Activated naive CD4-positive, alpha-beta T cell treated with anti-CD3 and anti-CD28 coated beads for 36 hours (primary cell): Measurements from ENCODE around the gene ANKMY1. TPM values are rescaled to one million over a fixed set of nuclear protein-coding genes. Genes with fewer than 3 reads are reported as not detected.
A peak's percentile ranks its signal among the peaks of the same experiment; 100 is the strongest.
"Not testable (repeated sequence)": the region's sequence is repeated elsewhere in the genome, so short reads cannot be mapped to it uniquely, and the experiment has no call there.

Source experiments
- CTCF ChIA-PET: fragments of 350-600 bp; sonication (Branson Sonifier 250); formaldehyde crosslinking; loops from one replicate; lab custom pipeline; 2021; ENCODE audit warnings: antibody characterized with exemption; lab: Charles Lee
- DNase-seq: peaks from one replicate; pipeline ENCODE4 v3.0.0-alpha.2; 2020
- H3K27ac Mint-ChIP-seq: one replicate; pipeline ENCODE4 v1.8.0; 2021; ENCODE audit warnings: mild to moderate bottlenecking, mixed read lengths
- H3K27me3 Mint-ChIP-seq: one replicate; pipeline ENCODE4 v1.8.0; 2021; ENCODE audit warnings: low read depth, mixed read lengths
- H3K36me3 Mint-ChIP-seq: one replicate; pipeline ENCODE4 v1.8.0; 2021; ENCODE audit warnings: low read depth, mixed read lengths
- H3K4me1 Mint-ChIP-seq: one replicate; pipeline ENCODE4 v1.8.0; 2021; ENCODE audit warnings: low read depth, mixed read lengths
- H3K4me3 Mint-ChIP-seq: one replicate; pipeline ENCODE4 v1.8.0; 2021; ENCODE audit warnings: mild to moderate bottlenecking, moderate library complexity, mixed read lengths
- H3K9me3 Mint-ChIP-seq: one replicate; pipeline ENCODE4 v1.8.0; 2021; ENCODE audit warnings: mixed read lengths
- intact Hi-C: fragments of 100-400 bp; cut with micrococcal nuclease; formaldehyde crosslinking; loops from one replicate; pipeline ENCODE4 v1.15.1; 2023
- total RNA-seq, 2 experiments: library from RNA; stranded (reverse); gene quantifications; one replicate each; pipeline ENCODE4 v1.2.3, GENCODE V29; 2021

Gene ANKMY1
- total RNA-seq, 2 experiments from 2014 or later, result 17.0 to 17.4 TPM

GRCh38 chr2:240551811-240552210 lies 6.0 kb downstream of the ANKMY1 start:
- H3K27ac Mint-ChIP-seq, result peak overlapping the region; percentile 41
- no peak overlapping the region for H3K4me3 Mint-ChIP-seq
- peaks cover 36% of the 10 kb centered on the region for H3K36me3 Mint-ChIP-seq
- peaks cover 13% of the 10 kb centered on the region for H3K4me1 Mint-ChIP-seq
- no peaks in the 10 kb centered on the region for H3K27me3 Mint-ChIP-seq
- CTCF ChIA-PET, result interaction anchor here (0.6 to 1.3 kb wide), 2 partner anchors 14 to 208 kb away, joined by 3 read pairs; no protein-coding TSS in a partner anchor
- intact Hi-C loops, result no loop called here
- no peak for DNase-seq
- H3K9me3 Mint-ChIP-seq, result peaks cover 14% of the 10 kb centered on the region

- Mint-ChIP-seq H3K36me3 (peaks cover 32% of the 10 kb centered on the region), H3K4me1 (peaks cover 8% of the 10 kb centered on the region), H3K9me3 (peaks cover 14% of the 10 kb centered on the region), H3K27me3 (no peaks in the 10 kb centered on the region), H3K27ac (no peak overlapping the region), H3K4me3 (no peak overlapping the region)
- no peak for DNase-seq
- intact Hi-C loops, result no loop called here
- CTCF ChIA-PET, result interaction anchor here (0.6 to 1.3 kb wide), 3 partner anchors 15 to 209 kb away, joined by 3 to 6 read pairs (median 3); no protein-coding TSS in a partner anchor
Observed at GRCh38 chr2:240551288-240551687, 6.5 kb downstream of the ANKMY1 start.

GRCh38 chr2:240539906-240540305 lies 17.9 kb downstream of the ANKMY1 start:
- Mint-ChIP-seq H3K36me3 (peaks cover 48% of the 10 kb centered on the region), H3K4me1 (peaks cover 6% of the 10 kb centered on the region), H3K27ac (no peak overlapping the region)

GRCh38 chr2:240539101-240539500 lies 18.7 kb downstream of the ANKMY1 start:
- H3K4me1 Mint-ChIP-seq, H3K4me3 Mint-ChIP-seq, CTCF ChIA-PET, intact Hi-C loops, DNase-seq, H3K27ac Mint-ChIP-seq, H3K9me3 Mint-ChIP-seq, H3K27me3 Mint-ChIP-seq: not testable (repeated sequence)
- H3K36me3 Mint-ChIP-seq, result peaks cover 52% of the 10 kb centered on the region

More at GRCh38 chr2:240539906-240540305, 17.9 kb downstream of the ANKMY1 start:
- no peak for DNase-seq
- Mint-ChIP-seq H3K27me3 (no peaks in the 10 kb centered on the region), H3K4me3 (no peak overlapping the region), H3K9me3 (no peaks in the 10 kb centered on the region)
- CTCF ChIA-PET, result no interaction called here
- intact Hi-C loops, result no loop called here

- Mint-ChIP-seq H3K27ac (no peak overlapping the region), H3K4me3 (no peak overlapping the region), H3K4me1 (peaks cover 6% of the 10 kb centered on the region), H3K36me3 (peaks cover 57% of the 10 kb centered on the region), H3K27me3 (no peaks in the 10 kb centered on the region), H3K9me3 (peaks cover 3% of the 10 kb centered on the region)
- no peak for DNase-seq
- intact Hi-C loops, result no loop called here
- CTCF ChIA-PET, result no interaction called here
Observed at GRCh38 chr2:240538031-240538780, 19.6 kb downstream of the ANKMY1 start.

- Mint-ChIP-seq H3K4me3 (no peak overlapping the region), H3K9me3 (peaks cover 28% of the 10 kb centered on the region), H3K36me3 (peaks cover 72% of the 10 kb centered on the region), H3K27me3 (no peaks in the 10 kb centered on the region), H3K4me1 (no peaks in the 10 kb centered on the region), H3K27ac (no peak overlapping the region)
- DNase-seq, result no peak
- CTCF ChIA-PET, result no interaction called here
- intact Hi-C loops, result no loop called here
Observed at GRCh38 chr2:240532031-240532775, 25.6 kb downstream of the ANKMY1 start.

GRCh38 chr2:240531038-240531437 lies 26.8 kb downstream of the ANKMY1 start:
- no peaks in the 10 kb centered on the region for H3K27me3 Mint-ChIP-seq
- CTCF ChIA-PET, result interaction anchor here (1.3 kb wide), 1 partner anchor 26 kb away, joined by 3 read pairs; no protein-coding TSS in a partner anchor
- intact Hi-C loops, result no loop called here
- peaks cover 80% of the 10 kb centered on the region for H3K36me3 Mint-ChIP-seq
- peaks cover 30% of the 10 kb centered on the region for H3K9me3 Mint-ChIP-seq
- no peak overlapping the region for H3K4me3 Mint-ChIP-seq
- DNase-seq, result no peak
- H3K4me1 Mint-ChIP-seq, result no peaks in the 10 kb centered on the region
- no peak overlapping the region for H3K27ac Mint-ChIP-seq

- H3K36me3 Mint-ChIP-seq, result peaks cover 79% of the 10 kb centered on the region
- H3K4me3 Mint-ChIP-seq, result no peak overlapping the region
- intact Hi-C loops, result no loop called here
- H3K4me1 Mint-ChIP-seq, result no peaks in the 10 kb centered on the region
- H3K27ac Mint-ChIP-seq, result no peak overlapping the region
- no peak for DNase-seq
- H3K9me3 Mint-ChIP-seq, result peaks cover 35% of the 10 kb centered on the region
- CTCF ChIA-PET, result interaction anchor here (1.3 kb wide), 1 partner anchor 27 kb away, joined by 3 read pairs; no protein-coding TSS in a partner anchor
- H3K27me3 Mint-ChIP-seq, result no peaks in the 10 kb centered on the region
Observed at GRCh38 chr2:240530181-240530580, 27.6 kb downstream of the ANKMY1 start.

- DNase-seq, result no peak
- no peaks in the 10 kb centered on the region for H3K4me1 Mint-ChIP-seq
- H3K4me3 Mint-ChIP-seq, result no peak overlapping the region
- CTCF ChIA-PET, result interaction anchor here (0.8 kb wide), 1 partner anchor 15 kb away, joined by 3 read pairs; no protein-coding TSS in a partner anchor
- no peak overlapping the region for H3K27ac Mint-ChIP-seq
- peaks cover 79% of the 10 kb centered on the region for H3K36me3 Mint-ChIP-seq
- H3K9me3 Mint-ChIP-seq, result peaks cover 40% of the 10 kb centered on the region
- intact Hi-C loops, result no loop called here
- H3K27me3 Mint-ChIP-seq, result no peaks in the 10 kb centered on the region
Observed at GRCh38 chr2:240529344-240529999, 28.3 kb downstream of the ANKMY1 start.

GRCh38 chr2:240528406-240529040 lies 29.3 kb downstream of the ANKMY1 start:
- Mint-ChIP-seq H3K27ac (no peak overlapping the region), H3K9me3 (peaks cover 37% of the 10 kb centered on the region), H3K27me3 (no peaks in the 10 kb centered on the region), H3K36me3 (peaks cover 78% of the 10 kb centered on the region), H3K4me1 (no peaks in the 10 kb centered on the region), H3K4me3 (no peak overlapping the region)
- no peak for DNase-seq
- CTCF ChIA-PET, result interaction anchor here (0.8 kb wide), 1 partner anchor 14 kb away, joined by 3 read pairs; no protein-coding TSS in a partner anchor
- intact Hi-C loops, result no loop called here

- no peak for DNase-seq
- intact Hi-C loops, result no loop called here
- Mint-ChIP-seq H3K27me3 (no peaks in the 10 kb centered on the region), H3K4me3 (no peak overlapping the region), H3K4me1 (no peaks in the 10 kb centered on the region), H3K27ac (no peak overlapping the region), H3K36me3 (peaks cover 78% of the 10 kb centered on the region), H3K9me3 (peaks cover 31% of the 10 kb centered on the region)
- CTCF ChIA-PET, result no interaction called here
Observed at GRCh38 chr2:240527153-240527750, 30.5 kb downstream of the ANKMY1 start.
